OCI-LY7 (cell line): ENCODE measurements around the gene DSG2. TPM values are rescaled to one million over a fixed set of nuclear protein-coding genes. Genes with fewer than 3 reads are reported as not detected.

Experiments used
- BruUV-seq: library from RNA; stranded (reverse); fragments of 400-500 nt; replicated peaks from 2 replicates; lab custom pipeline; 2021; lab: Mats Ljungman, UMichigan
- CTCF ChIA-PET: fragments of 300-600 bp; sonication (Branson Sonifier 250); formaldehyde crosslinking; loops from one replicate; lab custom pipeline; 2022; ENCODE audit warnings: antibody characterized with exemption; ENCODE audit not compliant: unreplicated experiment; lab: Charles Lee
- POLR2A ChIA-PET: fragments of 300-600 bp; sonication (Branson Sonifier 250); formaldehyde crosslinking; loops from one replicate; lab custom pipeline; 2022; ENCODE audit warnings: antibody characterized with exemption; lab: Charles Lee
- DNase-seq: peaks from one replicate; pipeline ENCODE4 v3.0.0-alpha.2; 2015; ENCODE audit warnings: low spot score
- H2AFZ ChIP-seq: fragments of 200-600 bp; sonication (generic), shearing (Covaris generic); 2 replicates; pipeline ENCODE4 v1.6.1; 2014; ENCODE audit warnings: mild to moderate bottlenecking, antibody characterized with exemption, low read length, moderate library complexity
- H3K27ac ChIP-seq: fragments of 200-600 bp; sonication (generic); 2 replicates; pipeline ENCODE4 v1.5.1; 2014; ENCODE audit warnings: mixed run types, low read depth, mild to moderate bottlenecking, moderate library complexity, low read length, inconsistent platforms; ENCODE audit not compliant: poor library complexity, severe bottlenecking
- H3K36me3 ChIP-seq: fragments of 200-600 bp; sonication (generic); 2 replicates; pipeline ENCODE4 v1.6.1; 2014; ENCODE audit warnings: mild to moderate bottlenecking, antibody characterized with exemption, low read length, moderate library complexity, mixed read lengths; ENCODE audit not compliant: insufficient read depth
- H3K4me1 ChIP-seq: fragments of 200-600 bp; sonication (generic); 2 replicates; pipeline ENCODE4 v1.5.1; 2014; ENCODE audit warnings: mild to moderate bottlenecking, low read length; ENCODE audit not compliant: insufficient read depth, poor library complexity, severe bottlenecking
- H3K4me2 ChIP-seq: fragments of 200-600 bp; sonication (generic); 2 replicates; pipeline ENCODE4 v1.6.1; 2014; ENCODE audit warnings: mild to moderate bottlenecking, low read length
- H3K4me3 ChIP-seq: fragments of 200-600 bp; sonication (generic); 2 replicates; pipeline ENCODE4 v1.5.1; 2014; ENCODE audit warnings: mild to moderate bottlenecking, low read depth, low read length; ENCODE audit not compliant: poor library complexity, severe bottlenecking
- H3K79me2 ChIP-seq: fragments of 200-600 bp; sonication (generic); 2 replicates; pipeline ENCODE4 v1.6.1; 2016; ENCODE audit warnings: low read depth, mild to moderate bottlenecking, low read length, moderate library complexity, mixed read lengths; ENCODE audit not compliant: insufficient read depth
- H3K9me2 ChIP-seq: fragments of 200-600 bp; sonication (generic); 2 replicates; pipeline ENCODE4 v1.6.1; 2016; ENCODE audit warnings: mild to moderate bottlenecking, low read length, mixed read lengths; ENCODE audit not compliant: insufficient read depth
- H3K9me3 ChIP-seq: fragments of 200-600 bp; sonication (generic); 2 replicates; pipeline ENCODE4 v1.6.1; 2014; ENCODE audit warnings: mild to moderate bottlenecking, mixed run types, low read length, mixed read lengths
- H4K20me1 ChIP-seq: fragments of 200-600 bp; sonication (generic); 2 replicates; pipeline ENCODE4 v1.6.1; 2014; ENCODE audit warnings: mild to moderate bottlenecking, antibody characterized with exemption, low read length, moderate library complexity, mixed read lengths; ENCODE audit not compliant: insufficient read depth
- EZH2phosphoT487 ChIP-seq: fragments of 200-600 bp; sonication (generic); IDR thresholded peaks from 2 replicates; pipeline ENCODE4 v1.6.1; 2018; ENCODE audit warnings: low read depth, borderline replicate concordance, mild to moderate bottlenecking, mixed run types, antibody characterized with exemption, low read length, moderate library complexity, mixed read lengths
- intact Hi-C: fragments of 100-400 bp; cut with micrococcal nuclease; formaldehyde crosslinking; loops from one replicate; pipeline ENCODE4 v1.10.0; 2022; ENCODE audit not compliant: unreplicated experiment
- total RNA-seq, 2 experiments: library from RNA; depleted of rRNA in 1 of 2; stranded (reverse); fragments of >200 nt in 1 of 2; shearing (Covaris generic) in 1 of 2; gene quantifications; 2 replicates each; pipeline ENCODE4 v1.2.3, GENCODE V29; 2014 to 2022
- TF ChIP-seq, protein P1 (sequence below): fragments of 200-600 bp; sonication (generic); conservative IDR thresholded peaks from 2 replicates; pipeline ENCODE4 v1.5.1; 2014; ENCODE audit warnings: mild to moderate bottlenecking, antibody characterized with exemption, low read length, moderate library complexity, mixed read lengths

DSG2 gene
- total RNA-seq, 2 experiments from 2014 or later, result not detected

DNA sequence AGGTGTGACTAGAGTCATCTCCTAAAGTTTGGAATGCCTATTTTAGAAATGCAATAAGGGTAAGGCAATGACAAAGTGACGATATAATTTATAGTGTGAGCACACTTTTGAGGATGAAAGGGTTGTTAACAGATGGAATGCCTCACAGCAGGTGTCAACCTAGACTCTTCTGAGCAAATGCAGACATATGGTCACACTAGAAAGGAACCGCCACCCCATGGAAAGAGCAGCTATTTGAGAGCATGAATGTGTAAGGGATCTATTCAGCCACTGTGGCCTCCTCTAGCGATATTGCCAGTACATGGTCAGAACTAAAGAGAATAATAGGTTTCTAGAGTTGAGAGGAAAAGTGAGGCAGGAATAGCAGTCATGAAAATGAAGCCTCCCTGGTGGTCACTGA lies 18.5 kb downstream of the DSG2 start:
- TF ChIP-seq EZH2phosphoT487, result no peak
- TF ChIP-seq, protein P1, sequence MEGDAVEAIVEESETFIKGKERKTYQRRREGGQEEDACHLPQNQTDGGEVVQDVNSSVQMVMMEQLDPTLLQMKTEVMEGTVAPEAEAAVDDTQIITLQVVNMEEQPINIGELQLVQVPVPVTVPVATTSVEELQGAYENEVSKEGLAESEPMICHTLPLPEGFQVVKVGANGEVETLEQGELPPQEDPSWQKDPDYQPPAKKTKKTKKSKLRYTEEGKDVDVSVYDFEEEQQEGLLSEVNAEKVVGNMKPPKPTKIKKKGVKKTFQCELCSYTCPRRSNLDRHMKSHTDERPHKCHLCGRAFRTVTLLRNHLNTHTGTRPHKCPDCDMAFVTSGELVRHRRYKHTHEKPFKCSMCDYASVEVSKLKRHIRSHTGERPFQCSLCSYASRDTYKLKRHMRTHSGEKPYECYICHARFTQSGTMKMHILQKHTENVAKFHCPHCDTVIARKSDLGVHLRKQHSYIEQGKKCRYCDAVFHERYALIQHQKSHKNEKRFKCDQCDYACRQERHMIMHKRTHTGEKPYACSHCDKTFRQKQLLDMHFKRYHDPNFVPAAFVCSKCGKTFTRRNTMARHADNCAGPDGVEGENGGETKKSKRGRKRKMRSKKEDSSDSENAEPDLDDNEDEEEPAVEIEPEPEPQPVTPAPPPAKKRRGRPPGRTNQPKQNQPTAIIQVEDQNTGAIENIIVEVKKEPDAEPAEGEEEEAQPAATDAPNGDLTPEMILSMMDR, result no peak
- DNase-seq, result no peak
- no peaks in the 10 kb centered on the region for H3K79me2 ChIP-seq
- CTCF ChIA-PET, result no interaction called here
- no peaks in the 10 kb centered on the region for H3K4me1 ChIP-seq
- H3K27ac ChIP-seq, result no peak overlapping the region
- H3K4me2 ChIP-seq, result no peak overlapping the region
- POLR2A ChIA-PET, result no interaction called here
- H3K4me3 ChIP-seq, result no peak overlapping the region
- intact Hi-C loops, result no loop called here
- H4K20me1 ChIP-seq, result no peaks in the 10 kb centered on the region
- BruUV-seq, result no TSS peak
- H3K36me3 ChIP-seq, result no peaks in the 10 kb centered on the region
- H3K9me3 ChIP-seq, result no peaks in the 10 kb centered on the region
- H2AFZ ChIP-seq, result no peak overlapping the region
- no peaks in the 10 kb centered on the region for H3K9me2 ChIP-seq

- no peak for DNase-seq
- Histone ChIP-seq H3K4me3 (no peak overlapping the region), H3K79me2 (no peaks in the 10 kb centered on the region), H3K36me3 (no peaks in the 10 kb centered on the region), H4K20me1 (no peaks in the 10 kb centered on the region), H3K4me2 (no peak overlapping the region), H3K9me3 (no peaks in the 10 kb centered on the region), H3K27ac (no peak overlapping the region), H3K9me2 (no peaks in the 10 kb centered on the region), H3K4me1 (no peaks in the 10 kb centered on the region), H2AFZ (no peak overlapping the region)
- ChIA-PET POLR2A (interaction anchor here (0.7 kb wide), 1 partner anchor 34 kb away, joined by 3 read pairs; no protein-coding TSS in a partner anchor), CTCF (no interaction called here)
- TF ChIP-seq, protein P1, result no peak
- TF ChIP-seq EZH2phosphoT487, result no peak
- intact Hi-C loops, result no loop called here
- BruUV-seq, result no TSS peak
These were observed 28.4 kb downstream of the DSG2 start for GRCh38 chr18:31526374-31526773.

GRCh38 chr18:31533236-31533635 lies 35.3 kb downstream of the DSG2 start:
- Histone ChIP-seq H3K27ac (no peak overlapping the region), H3K4me2 (no peak overlapping the region), H3K79me2 (no peaks in the 10 kb centered on the region), H3K9me2 (no peaks in the 10 kb centered on the region), H3K4me3 (no peak overlapping the region), H3K36me3 (no peaks in the 10 kb centered on the region), H3K9me3 (no peaks in the 10 kb centered on the region), H4K20me1 (no peaks in the 10 kb centered on the region), H3K4me1 (no peaks in the 10 kb centered on the region), H2AFZ (no peak overlapping the region)
- ChIA-PET CTCF (no interaction called here), POLR2A (interaction anchor here (0.6 kb wide), 1 partner anchor 59 kb away, joined by 3 read pairs; no protein-coding TSS in a partner anchor)
- DNase-seq, result no peak
- BruUV-seq, result no TSS peak
- intact Hi-C loops, result no loop called here
- TF ChIP-seq, protein P1, result no peak
- no peak for TF ChIP-seq EZH2phosphoT487
